HUES64 (cell line): ENCODE data around the gene CNTNAP4.

Experiments used
- H3K27ac ChIP-seq: 2 replicates; pipeline ENCODE4 v1.7.0; 2013; ENCODE audit warnings: low read depth, low read length, inconsistent platforms
- H3K27me3 ChIP-seq: 2 replicates; pipeline ENCODE4 v1.6.1; 2013; ENCODE audit warnings: mild to moderate bottlenecking, low read length; ENCODE audit not compliant: insufficient read depth
- H3K36me3 ChIP-seq: 2 replicates; pipeline ENCODE4 v1.6.1; 2013; ENCODE audit warnings: mild to moderate bottlenecking, low read length; ENCODE audit not compliant: insufficient read depth
- H3K4me1 ChIP-seq: 2 replicates; pipeline ENCODE4 v1.6.1; 2013; ENCODE audit warnings: mild to moderate bottlenecking, low read length, moderate library complexity; ENCODE audit not compliant: insufficient read depth
- H3K4me3 ChIP-seq: 2 replicates; pipeline ENCODE4 v1.5.1; 2013; ENCODE audit warnings: mild to moderate bottlenecking, low read length, moderate library complexity
- H3K9ac ChIP-seq: 2 replicates; pipeline ENCODE4 v1.6.1; 2013; ENCODE audit warnings: mild to moderate bottlenecking, low read depth, low read length
- H3K9me3 ChIP-seq: 2 replicates; pipeline ENCODE4 v1.6.1; 2013; ENCODE audit warnings: low read depth, low read length; ENCODE audit not compliant: insufficient read depth
- WGBS: fragments of 150-250, 120-280 bp; methylation state at CpG from one replicate; pipeline ENCODE4 v1.1.7; 2013; ENCODE audit warnings: missing lambda C conversion rate; 5-methylcytosine and 5-hydroxymethylcytosine counted together

Gene CNTNAP4

DNA sequence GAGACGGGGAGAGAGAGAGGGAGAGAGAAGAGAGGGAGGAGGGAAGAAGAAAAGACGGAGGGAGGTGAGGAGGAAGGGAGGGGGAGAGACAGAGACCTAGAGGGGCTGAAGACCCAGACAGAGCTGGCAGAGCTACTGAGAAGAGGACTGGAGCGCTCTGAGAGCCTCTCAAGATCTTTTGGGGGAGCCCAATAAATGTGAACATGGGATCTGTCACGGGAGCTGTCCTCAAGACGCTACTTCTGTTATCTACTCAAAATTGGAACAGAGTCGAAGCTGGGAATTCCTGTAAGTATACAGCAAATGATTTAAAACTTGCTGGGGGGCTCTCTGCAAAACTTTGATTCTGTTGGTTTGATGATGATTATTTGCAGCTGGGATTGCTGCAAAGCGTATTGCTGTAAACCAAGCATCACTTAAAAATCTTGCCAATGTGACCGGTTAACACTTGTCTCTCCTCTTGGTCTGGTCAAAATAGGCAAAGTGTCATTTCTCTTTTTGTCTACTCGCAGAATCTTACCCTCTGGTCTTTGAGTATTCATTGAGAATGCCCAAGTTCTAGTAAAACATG, 344 bp downstream of the CNTNAP4 start:
- H3K4me1 ChIP-seq = no peaks in the 10 kb centered on the region
- H3K4me3 ChIP-seq = no peak overlapping the region
- H3K36me3 ChIP-seq = no peaks in the 10 kb centered on the region
- H3K27me3 ChIP-seq = peaks cover 21% of the 10 kb centered on the region
- no peak overlapping the region for H3K27ac ChIP-seq
- 64% methylated on average over 9 of the region's 9 CpGs for WGBS
- no peaks in the 10 kb centered on the region for H3K9me3 ChIP-seq
- no peak overlapping the region for H3K9ac ChIP-seq

DNA sequence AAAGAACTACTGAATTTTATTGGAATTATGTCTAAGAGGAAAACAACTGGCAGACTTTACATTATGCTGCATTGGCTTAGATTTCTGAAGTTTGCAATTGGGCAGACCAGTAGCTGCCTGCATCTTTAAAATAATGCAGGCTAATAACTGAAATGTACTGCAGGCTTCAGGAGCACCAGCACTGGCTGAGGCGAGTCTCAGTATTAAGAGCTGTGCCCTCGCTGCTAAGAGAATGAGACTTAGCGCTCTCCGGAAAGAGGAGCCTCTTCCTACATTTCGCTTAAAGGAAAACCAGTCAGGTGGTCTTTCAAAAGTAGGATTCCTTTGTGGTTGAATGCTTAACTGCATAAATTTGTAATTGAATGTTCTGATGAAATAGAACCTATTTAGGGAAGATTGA, 885 bp downstream of the CNTNAP4 start:
- H3K9me3 ChIP-seq = no peaks in the 10 kb centered on the region
- no peak overlapping the region for H3K9ac ChIP-seq
- no peak overlapping the region for H3K27ac ChIP-seq
- no peak overlapping the region for H3K4me3 ChIP-seq
- H3K36me3 ChIP-seq = no peaks in the 10 kb centered on the region
- H3K27me3 ChIP-seq = peaks cover 21% of the 10 kb centered on the region
- 84% methylated on average over 5 of the region's 5 CpGs for WGBS
- no peaks in the 10 kb centered on the region for H3K4me1 ChIP-seq

DNA sequence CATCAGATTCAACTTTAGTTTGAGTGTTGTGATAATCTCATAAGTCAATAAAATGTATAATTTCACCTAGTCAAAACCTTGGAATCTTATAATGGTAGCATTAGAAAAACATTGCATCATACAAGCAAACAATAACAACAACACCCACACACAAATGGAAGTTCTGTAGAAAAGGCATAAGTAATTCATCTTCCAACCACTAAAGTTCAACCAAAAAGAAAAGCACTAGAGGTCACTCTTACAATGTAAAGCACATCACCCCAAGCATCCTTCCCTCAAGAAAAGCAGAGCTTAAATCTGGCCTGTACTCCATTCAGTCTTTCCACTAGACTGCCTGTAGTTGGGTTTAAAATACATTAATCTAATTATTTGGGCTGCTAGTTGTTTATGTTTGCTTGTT, 1.8 kb downstream of the CNTNAP4 start:
- no peaks in the 10 kb centered on the region for H3K9me3 ChIP-seq
- no peak overlapping the region for H3K4me3 ChIP-seq
- H3K36me3 ChIP-seq = no peaks in the 10 kb centered on the region
- H3K9ac ChIP-seq = no peak overlapping the region
- peaks cover 21% of the 10 kb centered on the region for H3K27me3 ChIP-seq
- H3K4me1 ChIP-seq = no peaks in the 10 kb centered on the region
- H3K27ac ChIP-seq = no peak overlapping the region

DNA sequence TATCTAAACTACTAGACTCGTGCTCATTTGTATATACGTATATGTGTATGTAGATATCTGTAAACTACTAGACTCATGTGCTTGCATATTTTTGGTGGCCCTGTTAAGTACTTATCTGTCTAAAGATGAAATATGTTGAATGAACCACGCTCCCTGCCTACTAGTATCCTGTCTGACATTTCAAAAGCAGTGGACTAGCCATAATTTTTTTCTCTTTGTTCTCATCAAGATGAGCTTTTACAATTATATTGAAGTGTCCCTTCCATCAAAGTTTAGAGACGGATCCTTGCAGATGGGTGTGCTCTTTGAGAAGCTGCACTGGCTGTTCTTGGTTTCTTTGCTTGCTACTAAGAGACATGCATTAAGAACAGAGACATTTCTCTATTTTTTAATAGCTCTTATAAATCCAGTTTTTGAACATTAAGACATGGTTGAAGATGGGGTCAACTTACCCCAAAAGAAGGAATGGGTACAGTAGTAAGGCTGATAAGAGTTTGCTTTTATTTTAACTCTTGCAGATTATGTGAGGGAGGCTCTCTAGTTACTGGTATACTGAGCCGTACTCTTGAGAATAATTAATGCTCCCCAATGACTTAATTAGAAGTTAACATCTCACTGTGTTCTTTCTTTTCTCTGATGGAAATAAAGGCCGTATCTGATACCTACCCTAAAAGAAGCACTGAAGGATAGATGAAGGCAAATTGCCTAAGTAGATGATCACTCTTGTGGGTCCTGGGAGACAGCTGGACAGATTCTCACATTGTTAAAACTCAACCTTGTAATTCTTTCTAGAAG, 3.4 kb downstream of the CNTNAP4 start:
- Histone ChIP-seq H3K9me3 (no peaks in the 10 kb centered on the region), H3K27ac (no peak overlapping the region), H3K36me3 (no peaks in the 10 kb centered on the region), H3K9ac (no peak overlapping the region), H3K27me3 (peaks cover 21% of the 10 kb centered on the region), H3K4me3 (no peak overlapping the region), H3K4me1 (no peaks in the 10 kb centered on the region)
- WGBS = 89% methylated on average over 5 of the region's 6 CpGs

DNA sequence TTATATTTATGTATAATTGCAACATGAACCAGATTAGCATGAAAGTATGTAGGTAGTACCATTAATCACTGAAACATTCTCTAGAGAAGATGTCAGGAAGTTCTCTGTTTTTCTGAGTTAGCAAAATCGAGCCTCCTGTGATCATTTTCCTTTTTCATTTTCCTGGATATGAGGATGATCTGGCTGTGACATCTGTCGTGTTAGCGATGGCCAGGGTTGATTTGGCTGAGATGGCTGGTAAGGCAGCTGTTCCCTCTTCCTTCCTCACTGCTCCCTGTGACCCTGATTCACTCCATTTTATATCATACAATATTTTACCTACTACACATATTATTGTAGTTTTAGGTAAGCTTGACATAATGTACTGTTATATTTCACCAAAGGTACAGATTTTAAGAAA, 10.3 kb downstream of the CNTNAP4 start:
- H3K27me3 ChIP-seq = no peaks in the 10 kb centered on the region
- 97% methylated on average over 3 of the region's 3 CpGs for WGBS
- H3K4me3 ChIP-seq = no peak overlapping the region

DNA sequence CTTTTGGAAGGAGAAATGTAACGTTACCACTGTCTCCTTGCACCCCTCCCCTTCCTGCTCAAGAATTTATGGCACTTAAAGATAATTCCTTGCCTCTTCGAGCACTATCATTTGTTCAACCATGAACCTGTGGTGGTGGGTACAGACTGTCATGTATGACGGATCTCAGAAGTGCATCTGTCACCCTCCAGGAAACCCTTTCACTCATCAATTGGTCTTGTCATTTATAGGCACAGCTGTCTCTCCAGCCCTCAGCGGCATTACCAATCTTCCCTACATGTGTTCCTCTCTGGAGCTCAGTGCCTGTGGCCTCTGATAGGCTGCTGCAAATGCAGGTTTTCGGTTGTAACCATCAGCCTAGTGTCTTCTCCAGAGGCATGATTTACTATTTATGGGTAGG, 15.0 kb downstream of the CNTNAP4 start:
- H3K27me3 ChIP-seq = no peaks in the 10 kb centered on the region
- 92% methylated on average over 5 of the region's 5 CpGs for WGBS
- no peaks in the 10 kb centered on the region for H3K4me1 ChIP-seq
- no peaks in the 10 kb centered on the region for H3K9me3 ChIP-seq
- no peak overlapping the region for H3K9ac ChIP-seq
- H3K4me3 ChIP-seq = no peak overlapping the region
- H3K27ac ChIP-seq = no peak overlapping the region
- H3K36me3 ChIP-seq = no peaks in the 10 kb centered on the region

More for the DNA sequence above, 10.3 kb downstream of the CNTNAP4 start:
- no peaks in the 10 kb centered on the region for H3K4me1 ChIP-seq
- H3K36me3 ChIP-seq = no peaks in the 10 kb centered on the region
- no peak overlapping the region for H3K9ac ChIP-seq
- no peak overlapping the region for H3K27ac ChIP-seq
- no peaks in the 10 kb centered on the region for H3K9me3 ChIP-seq

DNA sequence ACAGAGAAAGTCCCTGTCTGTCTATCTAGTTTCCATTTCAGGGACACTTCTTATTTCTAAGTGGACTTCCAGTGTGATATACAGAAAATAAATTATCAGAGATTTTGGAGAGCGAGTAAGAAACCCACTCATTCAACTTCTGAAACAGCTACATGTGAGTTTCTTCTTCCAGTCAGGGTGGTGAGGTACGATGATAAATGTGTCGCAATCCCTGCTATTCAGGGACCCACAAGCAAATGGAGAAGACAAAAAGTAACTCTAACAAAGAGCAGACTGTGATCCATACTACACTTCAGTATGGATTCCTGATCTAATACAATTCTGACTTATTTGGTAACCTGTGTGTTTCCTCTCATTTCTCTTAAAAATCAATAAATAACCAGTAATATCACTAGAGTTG, 16.8 kb downstream of the CNTNAP4 start:
- H3K27ac ChIP-seq = no peak overlapping the region
- H3K4me1 ChIP-seq = no peaks in the 10 kb centered on the region
- H3K27me3 ChIP-seq = no peaks in the 10 kb centered on the region
- WGBS = 97% methylated on average over 3 of the region's 3 CpGs
- no peak overlapping the region for H3K4me3 ChIP-seq
- H3K36me3 ChIP-seq = no peaks in the 10 kb centered on the region
- no peaks in the 10 kb centered on the region for H3K9me3 ChIP-seq
- H3K9ac ChIP-seq = no peak overlapping the region

DNA sequence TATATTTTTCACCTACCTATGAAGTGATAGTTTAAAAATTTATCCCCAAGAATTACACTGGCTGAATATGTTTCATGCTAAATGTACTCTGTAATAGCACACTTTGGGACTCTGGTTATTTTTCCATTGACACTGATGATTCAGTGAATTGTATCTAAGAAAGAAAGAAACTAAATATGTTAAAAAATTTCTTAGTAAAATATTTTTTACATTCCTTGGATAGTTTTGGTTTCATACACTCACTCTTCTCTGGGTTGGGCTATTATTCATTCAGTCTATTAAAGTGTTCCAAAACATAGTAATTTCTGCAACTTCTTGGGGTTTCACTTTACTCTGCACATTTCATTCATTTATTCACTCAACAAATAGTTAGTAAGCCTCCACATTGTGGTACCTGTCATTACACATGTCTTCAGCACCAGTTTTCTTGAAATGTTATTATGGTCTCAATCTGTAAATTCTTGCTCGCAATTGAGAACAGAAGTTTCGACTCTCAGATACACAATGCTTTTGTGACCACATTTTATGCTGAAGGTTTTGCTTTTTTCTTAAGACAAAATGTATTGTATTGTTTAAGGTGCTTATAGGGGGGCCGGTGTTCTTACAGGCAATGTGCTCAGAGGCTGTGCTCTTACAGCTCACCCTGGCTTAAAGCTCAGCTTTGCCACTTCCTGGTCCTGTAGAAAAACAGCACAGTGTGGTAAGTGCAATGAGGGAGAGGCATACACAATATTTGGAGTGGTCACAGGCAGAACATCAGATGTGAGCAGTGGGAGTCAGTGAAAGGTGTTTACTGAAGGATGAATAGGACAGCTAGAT, 17.4 kb downstream of the CNTNAP4 start:
- H3K9ac ChIP-seq = no peak overlapping the region
- 93% methylated on average over 3 of the region's 3 CpGs for WGBS

DNA sequence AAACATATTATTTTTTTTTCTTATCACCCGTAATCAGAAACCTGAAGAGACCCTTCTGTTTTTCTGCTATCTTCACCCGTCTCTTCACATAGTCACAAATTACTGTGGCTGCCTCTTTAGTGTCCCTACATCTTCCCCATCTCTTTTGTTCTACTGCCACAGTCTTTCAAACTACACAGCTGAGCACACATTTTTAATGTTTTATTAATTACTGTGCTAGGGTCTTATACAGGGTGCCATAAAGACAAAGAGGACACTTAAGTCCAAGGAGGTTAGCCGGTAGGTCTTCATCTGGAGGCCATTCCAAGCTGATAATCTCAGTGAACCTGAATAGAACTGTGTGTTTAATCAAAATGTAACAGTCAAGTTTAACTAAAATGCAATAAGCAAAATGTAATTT, 20.7 kb downstream of the CNTNAP4 start:
- no peaks in the 10 kb centered on the region for H3K4me1 ChIP-seq
- H3K9ac ChIP-seq = no peak overlapping the region
- H3K27me3 ChIP-seq = no peaks in the 10 kb centered on the region
- H3K9me3 ChIP-seq = no peaks in the 10 kb centered on the region
- WGBS = 89% methylated on average over 3 of the region's 3 CpGs
- H3K4me3 ChIP-seq = no peak overlapping the region
- H3K36me3 ChIP-seq = no peaks in the 10 kb centered on the region
- H3K27ac ChIP-seq = no peak overlapping the region

More for the DNA sequence above, 17.4 kb downstream of the CNTNAP4 start:
- no peaks in the 10 kb centered on the region for H3K27me3 ChIP-seq
- no peaks in the 10 kb centered on the region for H3K4me1 ChIP-seq
- H3K27ac ChIP-seq = no peak overlapping the region
- H3K4me3 ChIP-seq = no peak overlapping the region
- no peaks in the 10 kb centered on the region for H3K9me3 ChIP-seq
- no peaks in the 10 kb centered on the region for H3K36me3 ChIP-seq

DNA sequence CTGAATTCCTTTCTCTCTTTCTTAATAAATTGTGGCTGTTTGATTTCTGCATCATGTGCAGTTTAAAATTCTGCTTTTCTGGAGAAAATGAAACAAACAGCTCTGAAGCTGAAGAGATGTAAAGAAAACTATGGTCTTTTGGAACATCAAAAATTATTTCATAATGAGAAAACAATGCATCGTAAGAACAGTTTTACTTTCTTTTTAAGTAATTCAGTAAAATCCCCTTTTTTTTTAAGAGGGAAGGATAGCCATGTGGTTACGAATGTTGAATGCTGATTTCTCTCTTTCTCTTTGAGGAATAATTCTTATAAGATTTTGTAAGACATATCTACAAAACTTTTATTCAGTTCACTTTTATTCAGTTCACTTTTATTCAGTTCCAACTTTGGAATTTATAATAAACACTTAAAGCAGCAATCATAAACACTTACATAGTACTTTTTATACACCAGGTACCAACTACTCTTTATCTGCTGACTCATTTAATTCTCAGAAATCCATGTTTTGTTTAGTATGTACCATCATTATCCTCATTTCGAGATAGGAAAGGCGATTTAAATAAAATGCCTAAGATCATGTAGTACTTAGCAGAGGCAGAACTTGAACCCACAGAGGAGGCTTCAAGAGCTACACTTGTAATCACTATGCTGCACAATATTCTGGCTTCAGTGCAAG, 26.6 kb downstream of the CNTNAP4 start:
- Histone ChIP-seq H3K4me3 (no peak overlapping the region), H3K9ac (no peak overlapping the region), H3K27me3 (no peaks in the 10 kb centered on the region), H3K27ac (no peak overlapping the region), H3K4me1 (no peaks in the 10 kb centered on the region), H3K9me3 (no peaks in the 10 kb centered on the region), H3K36me3 (no peaks in the 10 kb centered on the region)
- WGBS = 92% methylated on average over 2 of the region's 4 CpGs
